ENCODE data around the gene HMSD. TPM values are rescaled to one million over a fixed set of nuclear protein-coding genes. Genes with fewer than 3 reads are reported as not detected.
"Not testable (repeated sequence)": the region's sequence is repeated elsewhere in the genome, so short reads cannot be mapped to it uniquely, and the experiment has no call there.

Gene HMSD
- total RNA-seq, 1 donor from 2014 or later, result 0.29 TPM

DNA sequence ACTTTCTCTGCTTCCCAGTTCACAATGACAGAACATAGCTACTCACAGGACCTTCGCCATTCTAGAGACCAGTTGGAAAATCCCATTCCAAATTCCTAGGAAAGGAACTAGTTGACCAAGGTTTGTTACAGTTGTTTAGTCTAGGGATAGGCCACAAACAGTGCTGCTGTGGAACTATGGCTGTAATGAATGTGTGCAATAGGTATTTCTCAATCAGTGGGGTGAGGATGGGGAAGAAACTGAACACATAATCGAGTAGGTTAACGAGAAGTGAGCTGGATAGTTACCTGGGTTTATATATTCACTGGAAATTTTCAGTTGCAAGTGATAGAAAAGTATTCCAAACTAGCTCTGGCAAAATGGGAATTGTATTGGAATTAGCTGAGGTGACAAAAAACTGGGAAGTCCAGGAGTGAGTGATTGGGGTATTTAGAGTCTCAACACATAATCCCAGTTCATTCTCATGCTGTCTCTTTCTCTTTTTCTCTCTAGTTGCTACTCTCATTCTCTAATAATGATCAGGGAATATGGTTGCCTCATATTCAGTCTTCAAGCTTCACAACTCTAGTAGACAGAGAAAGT is 18.2 kb upstream of the HMSD start:
- DNase-seq (ENCODE audit: low read depth), result no peak
- H3K4me3 ChIP-seq (ENCODE audit: low read depth, low read length), result no peak overlapping the region
- TF ChIP-seq, protein P1, sequence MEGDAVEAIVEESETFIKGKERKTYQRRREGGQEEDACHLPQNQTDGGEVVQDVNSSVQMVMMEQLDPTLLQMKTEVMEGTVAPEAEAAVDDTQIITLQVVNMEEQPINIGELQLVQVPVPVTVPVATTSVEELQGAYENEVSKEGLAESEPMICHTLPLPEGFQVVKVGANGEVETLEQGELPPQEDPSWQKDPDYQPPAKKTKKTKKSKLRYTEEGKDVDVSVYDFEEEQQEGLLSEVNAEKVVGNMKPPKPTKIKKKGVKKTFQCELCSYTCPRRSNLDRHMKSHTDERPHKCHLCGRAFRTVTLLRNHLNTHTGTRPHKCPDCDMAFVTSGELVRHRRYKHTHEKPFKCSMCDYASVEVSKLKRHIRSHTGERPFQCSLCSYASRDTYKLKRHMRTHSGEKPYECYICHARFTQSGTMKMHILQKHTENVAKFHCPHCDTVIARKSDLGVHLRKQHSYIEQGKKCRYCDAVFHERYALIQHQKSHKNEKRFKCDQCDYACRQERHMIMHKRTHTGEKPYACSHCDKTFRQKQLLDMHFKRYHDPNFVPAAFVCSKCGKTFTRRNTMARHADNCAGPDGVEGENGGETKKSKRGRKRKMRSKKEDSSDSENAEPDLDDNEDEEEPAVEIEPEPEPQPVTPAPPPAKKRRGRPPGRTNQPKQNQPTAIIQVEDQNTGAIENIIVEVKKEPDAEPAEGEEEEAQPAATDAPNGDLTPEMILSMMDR (conservative IDR thresholded peaks at IDR 0.05; ENCODE audit: low read depth, low read length), result no peak

DNA sequence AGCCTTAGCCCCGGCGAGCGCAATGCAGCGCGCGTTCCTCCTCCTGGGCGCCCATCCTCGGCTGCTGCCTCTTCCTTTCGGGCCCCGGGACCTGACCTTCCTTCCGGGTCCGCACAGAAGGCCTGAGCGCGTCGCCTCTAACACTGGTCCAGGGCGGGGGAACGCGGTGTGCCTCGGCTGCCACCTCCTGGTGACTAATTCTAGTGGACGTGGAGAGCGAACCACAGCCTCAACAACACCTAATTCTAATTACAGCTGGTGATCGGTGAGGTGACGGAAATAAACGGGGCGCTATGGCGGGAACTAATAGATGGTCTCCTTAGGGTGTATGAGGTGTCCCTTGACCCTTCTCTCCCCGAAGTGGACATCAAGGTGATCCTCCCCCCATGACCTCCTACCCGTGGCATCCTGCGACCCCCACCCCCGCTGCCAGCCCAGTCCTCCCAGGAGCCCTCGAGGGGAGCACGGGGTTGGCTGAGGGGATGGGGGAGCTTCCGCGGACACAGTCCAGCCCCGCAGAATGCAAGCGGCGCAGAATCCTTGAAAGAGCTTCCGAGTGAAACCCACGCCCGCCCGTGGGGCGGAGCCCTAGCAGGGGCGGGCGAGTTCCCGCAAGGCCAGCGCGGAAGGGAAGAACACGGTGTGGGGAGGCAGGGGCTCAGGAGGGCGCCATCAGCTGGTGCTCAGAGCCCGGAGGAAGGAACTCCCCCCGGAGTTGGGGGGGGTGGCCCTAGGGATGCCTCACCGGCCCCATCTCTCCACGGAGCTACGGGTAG is 12.8 kb upstream of the HMSD start:
- TF ChIP-seq, protein P1 (conservative IDR thresholded peaks at IDR 0.05; ENCODE audit: low read depth, low read length), result peak; percentile 76
- no peak for DNase-seq (ENCODE audit: low read depth)
- H3K4me3 ChIP-seq (ENCODE audit: low read depth, low read length), result peak overlapping the region; percentile 64

DNA sequence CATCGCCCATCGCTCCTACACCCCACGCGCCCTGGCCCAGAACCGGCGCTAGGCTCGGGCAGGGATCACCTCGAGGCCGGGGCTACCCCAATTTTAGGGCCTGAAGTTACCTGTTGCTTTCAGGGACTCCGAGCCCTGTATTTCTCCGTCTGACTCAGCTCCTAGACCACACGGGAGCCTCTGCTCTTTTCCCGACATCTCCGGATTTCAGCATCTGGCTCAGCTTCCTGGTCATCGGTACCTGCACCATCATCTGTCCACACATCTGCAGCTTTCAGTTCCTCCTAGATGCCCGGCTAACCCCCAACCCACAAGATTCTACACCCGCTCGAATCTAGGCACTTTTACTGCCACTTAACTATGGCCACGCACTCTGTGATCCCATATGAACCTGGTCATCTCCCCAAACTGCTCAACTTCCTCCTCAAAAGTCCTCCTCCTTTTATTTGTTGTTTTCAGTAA is 12.1 kb upstream of the HMSD start:
- TF ChIP-seq, protein P1 (conservative IDR thresholded peaks at IDR 0.05; ENCODE audit: low read depth, low read length), result no peak
- no peak for DNase-seq (ENCODE audit: low read depth)

DNA sequence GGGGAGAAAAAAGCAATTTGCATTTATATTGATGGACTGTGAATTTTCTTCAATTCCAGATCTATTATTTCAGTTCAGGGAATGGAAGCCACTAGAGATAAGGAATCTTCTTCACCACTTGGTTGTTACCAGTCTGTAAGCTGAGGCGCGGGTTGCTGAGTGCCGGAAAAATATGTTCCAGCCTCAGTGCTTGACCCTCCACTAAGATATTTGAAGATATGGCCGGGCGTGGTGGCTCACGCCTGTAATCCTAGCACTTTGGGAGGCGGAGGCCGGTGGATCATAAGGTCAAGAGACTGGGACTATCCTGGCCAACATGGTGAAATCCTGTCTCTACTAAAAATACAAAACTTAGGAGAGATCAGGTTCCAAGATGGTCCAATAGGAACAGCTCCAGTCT is 9.1 kb upstream of the HMSD start:
- DNase-seq (ENCODE audit: low read depth), result no peak
- no peak overlapping the region for H3K4me3 ChIP-seq (ENCODE audit: low read depth, low read length)
- TF ChIP-seq, protein P1 (conservative IDR thresholded peaks at IDR 0.05; ENCODE audit: low read depth, low read length), result no peak

More for the DNA sequence above, 12.1 kb upstream of the HMSD start:
- peak overlapping the region; percentile 64 for H3K4me3 ChIP-seq (ENCODE audit: low read depth, low read length)

DNA sequence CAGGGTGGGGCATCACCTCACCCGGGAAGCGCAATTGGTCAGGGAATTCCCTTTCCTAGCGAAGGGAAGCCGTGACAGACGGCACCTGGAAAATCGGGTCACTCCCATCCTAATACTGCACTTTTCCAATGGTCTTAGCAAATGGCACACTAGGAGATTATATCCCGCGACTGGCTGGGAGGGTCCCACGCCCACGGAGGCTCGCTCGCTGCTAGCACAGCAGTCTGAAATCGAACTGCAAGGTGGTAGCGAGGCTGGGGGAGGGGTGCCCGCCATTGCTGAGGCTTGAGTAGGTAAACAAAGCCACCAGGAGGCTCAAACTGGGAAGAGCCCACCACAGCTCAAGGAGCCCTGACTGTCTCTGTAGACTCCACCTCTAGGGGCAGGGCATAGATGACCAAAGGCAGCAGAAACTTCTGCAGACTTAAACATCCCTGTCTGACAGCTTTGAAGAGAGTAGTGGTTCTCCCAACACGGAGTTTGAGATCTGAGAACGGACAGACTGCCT is 8.5 kb upstream of the HMSD start:
- DNase-seq (ENCODE audit: low read depth); H3K4me3 ChIP-seq (ENCODE audit: low read depth, low read length): not testable (repeated sequence)

DNA sequence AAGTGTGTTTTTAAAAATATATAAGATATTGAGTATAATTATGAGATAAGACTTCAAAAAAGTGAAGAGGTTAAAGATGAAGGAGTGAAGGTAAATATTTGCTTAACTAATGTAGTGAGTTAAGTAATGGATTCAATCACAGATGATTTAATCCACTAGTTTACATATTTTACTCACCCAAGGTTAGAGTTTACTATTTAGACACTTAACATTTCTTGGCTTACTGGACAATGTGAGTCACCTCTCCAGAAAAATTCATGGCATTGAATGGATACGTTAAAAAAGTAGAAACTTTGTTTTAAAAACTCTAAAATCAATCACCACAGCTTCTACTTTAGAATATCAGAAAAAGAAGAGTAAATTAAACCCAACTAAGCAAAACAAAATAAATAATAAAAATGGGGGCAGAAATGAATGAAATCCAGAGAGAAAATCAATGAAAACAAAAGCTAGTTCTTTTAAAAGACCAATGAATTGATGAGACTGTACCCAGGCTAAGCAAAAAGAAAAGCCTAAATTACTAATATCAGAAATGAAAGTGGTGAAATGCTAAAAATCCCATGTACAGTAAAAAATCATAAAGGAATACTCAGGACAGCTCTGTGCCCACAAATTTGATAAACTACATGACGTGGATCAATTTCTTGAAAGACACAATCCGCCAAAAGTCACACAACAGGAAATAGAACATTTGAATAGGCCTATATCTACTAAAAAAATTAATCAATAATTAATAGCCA is 1.9 kb upstream of the HMSD start:
- DNase-seq (ENCODE audit: low read depth), result no peak
- TF ChIP-seq, protein P1 (conservative IDR thresholded peaks at IDR 0.05; ENCODE audit: low read depth, low read length), result no peak
- H3K4me3 ChIP-seq (ENCODE audit: low read depth, low read length), result no peak overlapping the region

DNA sequence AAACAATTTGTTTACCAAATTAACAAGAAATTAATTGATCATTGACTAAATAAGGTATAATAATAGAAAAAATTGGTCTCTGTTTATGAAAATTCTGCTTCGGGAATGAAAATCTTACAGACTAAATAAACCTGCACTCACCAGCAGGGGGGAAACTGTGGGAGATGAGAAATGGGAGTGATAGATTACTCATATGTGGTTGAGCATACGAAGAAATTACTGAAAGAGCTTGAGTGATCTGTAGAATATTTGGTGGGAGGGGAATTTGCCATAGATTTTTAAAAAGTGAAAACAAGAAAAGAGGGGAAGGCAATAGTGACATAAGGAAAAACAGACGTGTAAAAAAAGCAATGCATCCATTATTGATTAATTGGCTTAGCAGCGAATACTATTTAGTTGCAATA is 2.2 kb downstream of the HMSD start:
- no peak for DNase-seq (ENCODE audit: low read depth)
- no peak overlapping the region for H3K4me3 ChIP-seq (ENCODE audit: low read depth, low read length)
- TF ChIP-seq, protein P1 (conservative IDR thresholded peaks at IDR 0.05; ENCODE audit: low read depth, low read length), result peak; percentile 40

All from epithelial cell of proximal tubule (primary cell).